Liver (tissue), 3 donors: Measurements from ENCODE around the gene TP73.

ENCODE experiments used
- CTCF ChIP-seq: fragments of 150-350 bp; IDR thresholded peaks from 2 replicates; pipeline ENCODE4 v1.5.1; 2017; ENCODE audit warnings: improper control_type of control experiment, low read depth, low read length; ENCODE audit not compliant: missing input control
- EGR1 ChIP-seq, 2 donors: IDR thresholded peaks; 2 replicates each; pipeline ENCODE4 v1.6.1; 2016 to 2018; ENCODE audit warnings: antibody characterized with exemption in 2 of 2, low read depth in 2 of 2
- GABPA ChIP-seq, 2 donors: IDR thresholded peaks in 1 of 2; conservative IDR thresholded peaks in 1 of 2; 2 replicates each; pipeline ENCODE4 v1.6.1; 2016; ENCODE audit warnings: antibody characterized with exemption in 2 of 2, mild to moderate bottlenecking in 1 of 2, moderate library complexity in 1 of 2
- JUND ChIP-seq, 2 donors: IDR thresholded peaks; 2 replicates each; pipeline ENCODE4 v1.6.1; 2016; ENCODE audit warnings: antibody characterized with exemption in 2 of 2
- RAD21 ChIP-seq, 2 donors: IDR thresholded peaks; 2 replicates each; pipeline ENCODE4 v1.6.1; 2016; ENCODE audit warnings: antibody characterized with exemption in 2 of 2, mild to moderate bottlenecking in 2 of 2
- TAF1 ChIP-seq: conservative IDR thresholded peaks from 2 replicates; pipeline ENCODE4 v1.6.1; 2016; ENCODE audit warnings: antibody characterized with exemption, mild to moderate bottlenecking
- donor health status: healthy.
- donor health status: healthy.

GRCh38 chr1:3722846-3723245, 70.5 kb downstream of the TP73 start:
- TF ChIP-seq CTCF (no peak), EGR1 (IDR thresholded peaks at IDR 0.05; ENCODE audit: low read depth in 2 of 2) (no peak), TAF1 (no peak), GABPA (IDR thresholded peaks at IDR 0.05 in 1 of 2, conservative IDR thresholded peaks at IDR 0.05 in 1 of 2) (no peak), JUND (IDR thresholded peaks at IDR 0.05) (no peak), RAD21 (IDR thresholded peaks at IDR 0.05) (no peak)
